HG03139 (cell line): ENCODE measurements around the gene RNF208.
"Not testable (repeated sequence)": the region's sequence is repeated elsewhere in the genome, so short reads cannot be mapped to it uniquely, and the experiment has no call there.

Source experiments
- ATAC-seq: cut with Tn5 transposase; IDR thresholded peaks from one replicate; pipeline ENCODE4 v1.9.1; 2021; ENCODE audit not compliant: unreplicated experiment

Gene RNF208

GRCh38 chr9:137222190-137223077 lies at the start of gene RNF208:
Gene RNF208, minus strand, starts transcription at chr9:137222240. Its CDS starts 1,028 bp downstream, at chr9:137221212.
- ATAC-seq = no peak

GRCh38 chr9:137271696-137272076 lies 49.6 kb upstream of the RNF208 start:
- ATAC-seq = no peak

- ATAC-seq = no peak
Observed at GRCh38 chr9:137270929-137271695, 49.1 kb upstream of the RNF208 start.

GRCh38 chr9:137269231-137269772 lies 47.3 kb upstream of the RNF208 start:
- ATAC-seq = no peak

- ATAC-seq = no peak
Observed at GRCh38 chr9:137268538-137269201, 46.6 kb upstream of the RNF208 start.

GRCh38 chr9:137267933-137268355 lies 45.9 kb upstream of the RNF208 start:
- no peak for ATAC-seq

GRCh38 chr9:137266585-137267453 lies 44.8 kb upstream of the RNF208 start:
- ATAC-seq = no peak

- ATAC-seq = no peak
Observed at GRCh38 chr9:137266162-137266527, 44.1 kb upstream of the RNF208 start.

GRCh38 chr9:137265496-137266161 lies 43.6 kb upstream of the RNF208 start:
- ATAC-seq = no peak

- no peak for ATAC-seq
Observed at GRCh38 chr9:137264067-137264466, 42.0 kb upstream of the RNF208 start.

- no peak for ATAC-seq
Observed at GRCh38 chr9:137263506-137263905, 41.5 kb upstream of the RNF208 start.

GRCh38 chr9:137262909-137263285 lies 40.9 kb upstream of the RNF208 start:
- ATAC-seq = no peak

GRCh38 chr9:137262173-137262908 lies 40.3 kb upstream of the RNF208 start:
- not testable (repeated sequence) for ATAC-seq

- ATAC-seq = no peak
Observed at GRCh38 chr9:137256856-137257255, 34.8 kb upstream of the RNF208 start.

- ATAC-seq = no peak
Observed at GRCh38 chr9:137256362-137256761, 34.3 kb upstream of the RNF208 start.

- no peak for ATAC-seq
Observed at GRCh38 chr9:137255448-137256114, 33.5 kb upstream of the RNF208 start.

GRCh38 chr9:137254624-137255447 lies 32.8 kb upstream of the RNF208 start, which contains the start of gene NELFB:
Gene NELFB, plus strand, starts transcription at chr9:137255327.
- peak; percentile 70 for ATAC-seq
